ENCODE measurements around the gene PCDHB8. TPM values are rescaled to one million over a fixed set of nuclear protein-coding genes. Genes with fewer than 3 reads are reported as not detected.
A peak's percentile ranks its signal among the peaks of the same experiment; 100 is the strongest.
"Not testable (repeated sequence)": the region's sequence is repeated elsewhere in the genome, so short reads cannot be mapped to it uniquely, and the experiment has no call there.

The PCDHB8 gene
- total RNA-seq (1 to 10 TPM in 1 of 5 donors, under 1 TPM in 1, not detected in 3; 0.58 to 1.7 TPM), polyA plus RNA-seq (not detected)
- long read RNA-seq, donor 1, partial matches to known transcripts, result 0 of 1 reads
- long read RNA-seq, donor 1, other reads (novel, unspliced or antisense), result 0 of 1 reads
- long read RNA-seq, donor 2, partial matches to known transcripts, result 0 of 1 reads
- long read RNA-seq, donor 2, other reads (novel, unspliced or antisense), result 0 of 1 reads
- long read RNA-seq, donor 3, partial matches to known transcripts, result 0 of 1 reads
- long read RNA-seq, donor 3, other reads (novel, unspliced or antisense), result 0 of 1 reads
- long read RNA-seq, donor 4, result 0 reads
- long read RNA-seq, donor 5, partial matches to known transcripts, result 0 of 2 reads
- long read RNA-seq, donor 5, other reads (novel, unspliced or antisense), result 0 of 2 reads
- long read RNA-seq, donor 6, result 0 reads
- long read RNA-seq, donor 7, result 0 reads
- long read RNA-seq, donor 8, result 0 reads
- long read RNA-seq, donor 9, result 0 reads
- long read RNA-seq, donor 10, result 0 reads

DNA sequence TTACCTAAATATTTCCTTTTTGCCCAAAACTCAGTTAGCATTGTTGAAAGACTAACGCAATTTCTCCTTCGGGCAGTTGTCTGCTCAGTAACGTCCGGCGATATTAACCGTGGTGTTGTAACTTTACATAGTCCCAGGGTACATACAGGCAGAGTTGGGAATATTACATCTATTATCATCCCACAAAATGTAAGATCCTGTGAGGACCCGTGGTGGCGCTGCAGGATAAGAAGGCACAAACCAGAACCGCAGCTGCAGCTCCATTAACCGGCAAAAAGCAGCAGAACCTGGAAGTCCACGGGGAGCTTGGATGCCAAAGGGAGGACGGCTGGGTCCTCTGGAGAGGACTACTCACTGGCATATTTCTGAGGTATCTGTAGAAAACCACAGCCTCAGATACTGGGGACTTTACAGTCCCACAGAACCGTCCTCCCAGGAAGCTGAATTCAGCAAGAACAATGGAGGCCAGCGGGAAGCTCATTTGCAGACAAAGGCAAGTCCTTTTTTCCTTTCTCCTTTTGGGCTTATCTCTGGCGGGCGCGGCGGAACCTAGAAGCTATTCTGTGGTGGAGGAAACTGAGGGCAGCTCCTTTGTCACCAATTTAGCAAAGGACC, at the start of gene PCDHB8:
TSS of gene PCDHB8 (plus strand) at position 214 of the 615 bp plus-strand sequence. CDS start at position 459, 245 bp downstream.
- 26 to 43% (median 33%) methylated on average over 13 to 14 of the region's 18 CpGs for WGBS, 5 donors
- H3K4me1 ChIP-seq; DNase-seq; intact Hi-C loops (cut with DNase I; ENCODE audit: low total_unique reads); H3K27ac ChIP-seq; H3K4me3 ChIP-seq; H3K36me3 ChIP-seq: not testable (repeated sequence)
- H3K27me3 ChIP-seq, result peaks cover 0 to 68% (median 25%) of the 10 kb centered on the region in 3 donors
- peaks cover 11 to 82% (median 79%) of the 10 kb centered on the region in 4 donors for H3K9me3 ChIP-seq

DNA sequence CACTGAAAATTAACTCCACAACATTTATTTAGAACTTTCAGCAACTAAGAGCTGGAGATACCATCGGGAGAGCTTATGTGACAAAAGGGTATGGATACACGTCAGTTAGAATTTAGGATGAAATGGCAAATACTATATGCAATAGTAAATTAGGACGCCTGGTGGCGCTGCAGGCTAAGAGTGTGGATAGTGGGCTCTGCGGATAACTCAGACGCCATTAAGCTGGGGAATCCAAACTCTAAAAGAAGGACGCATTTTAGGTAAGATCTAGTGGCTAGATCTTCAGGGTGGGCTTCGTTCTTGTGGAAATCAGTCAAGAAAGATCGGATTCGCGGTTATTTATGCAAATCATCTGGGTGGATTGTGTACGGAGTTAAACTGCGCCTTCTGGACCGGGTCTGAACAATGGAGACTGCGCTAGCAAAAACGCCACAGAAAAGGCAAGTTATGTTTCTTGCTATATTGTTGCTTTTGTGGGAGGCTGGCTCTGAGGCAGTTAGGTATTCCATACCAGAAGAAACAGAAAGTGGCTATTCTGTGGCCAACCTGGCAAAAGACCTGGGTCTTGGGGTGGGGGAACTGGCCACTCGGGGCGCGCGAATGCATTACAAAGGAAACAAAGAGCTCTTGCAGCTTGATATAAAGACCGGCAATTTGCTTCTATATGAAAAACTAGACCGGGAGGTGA, 42.4 kb upstream of the PCDHB8 start, which contains the start of gene PCDHB5:
TSS of gene PCDHB5 (plus strand) at position 177 of the 688 bp plus-strand sequence. CDS start at position 406, 229 bp downstream.
- Histone ChIP-seq H3K27me3 (peaks cover 0 to 7% (median 0%) of the 10 kb centered on the region in 3 donors), H3K4me1 (peaks cover 0 to 4% (median 0%) of the 10 kb centered on the region in 4 donors), H3K9me3 (peaks cover 10 to 83% (median 57%) of the 10 kb centered on the region in 4 donors), H3K27ac (peak within 1 kb of the TSS in 1 of 5 donors; percentile 40), H3K36me3 (no peaks in the 10 kb centered on the region), H3K4me3 (peak within 1 kb of the TSS; percentile 14 to 34 (median 30))
- intact Hi-C loops (cut with DNase I; ENCODE audit: low total_unique reads), result no loop called here
- DNase-seq, result peak in 1 of 2 donors; percentile 34
- 19 to 26% (median 23%) methylated on average over 22 of the region's 22 CpGs for WGBS, 5 donors
- TF ChIP-seq, protein P1, sequence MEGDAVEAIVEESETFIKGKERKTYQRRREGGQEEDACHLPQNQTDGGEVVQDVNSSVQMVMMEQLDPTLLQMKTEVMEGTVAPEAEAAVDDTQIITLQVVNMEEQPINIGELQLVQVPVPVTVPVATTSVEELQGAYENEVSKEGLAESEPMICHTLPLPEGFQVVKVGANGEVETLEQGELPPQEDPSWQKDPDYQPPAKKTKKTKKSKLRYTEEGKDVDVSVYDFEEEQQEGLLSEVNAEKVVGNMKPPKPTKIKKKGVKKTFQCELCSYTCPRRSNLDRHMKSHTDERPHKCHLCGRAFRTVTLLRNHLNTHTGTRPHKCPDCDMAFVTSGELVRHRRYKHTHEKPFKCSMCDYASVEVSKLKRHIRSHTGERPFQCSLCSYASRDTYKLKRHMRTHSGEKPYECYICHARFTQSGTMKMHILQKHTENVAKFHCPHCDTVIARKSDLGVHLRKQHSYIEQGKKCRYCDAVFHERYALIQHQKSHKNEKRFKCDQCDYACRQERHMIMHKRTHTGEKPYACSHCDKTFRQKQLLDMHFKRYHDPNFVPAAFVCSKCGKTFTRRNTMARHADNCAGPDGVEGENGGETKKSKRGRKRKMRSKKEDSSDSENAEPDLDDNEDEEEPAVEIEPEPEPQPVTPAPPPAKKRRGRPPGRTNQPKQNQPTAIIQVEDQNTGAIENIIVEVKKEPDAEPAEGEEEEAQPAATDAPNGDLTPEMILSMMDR (IDR thresholded peaks at IDR 0.05), result peak in 1 of 7 experiments; percentile 13
- no peak for TF ChIP-seq EP300 (IDR thresholded peaks at IDR 0.05)

- peak overlapping the region; percentile 14 to 34 (median 30) for H3K4me3 ChIP-seq
- intact Hi-C loops (cut with DNase I; ENCODE audit: low total_unique reads), result no loop called here
- WGBS, 5 donors, result 41 to 65% (median 46%) methylated on average over 19 of the region's 19 CpGs
Observed at GRCh38 chr5:141135718-141136266, 41.8 kb upstream of the PCDHB8 start.

GRCh38 chr5:141137346-141137745, 40.2 kb upstream of the PCDHB8 start:
- H3K27me3 ChIP-seq; H3K27ac ChIP-seq; H3K4me3 ChIP-seq; intact Hi-C loops (cut with DNase I; ENCODE audit: low total_unique reads); H3K36me3 ChIP-seq; H3K4me1 ChIP-seq; DNase-seq: not testable (repeated sequence)
- H3K9me3 ChIP-seq, result peaks cover 10 to 92% (median 69%) of the 10 kb centered on the region in 4 donors
- 45 to 72% (median 59%) methylated on average over 9 to 30 of the region's 34 CpGs for WGBS, 5 donors

More at GRCh38 chr5:141135718-141136266, 41.8 kb upstream of the PCDHB8 start:
- no peaks in the 10 kb centered on the region for H3K36me3 ChIP-seq
- peaks cover 10 to 82% (median 61%) of the 10 kb centered on the region in 4 donors for H3K9me3 ChIP-seq
- no peak for DNase-seq
- TF ChIP-seq EP300 (IDR thresholded peaks at IDR 0.05) (no peak), POLR2AphosphoS5 (IDR thresholded peaks at IDR 0.05) (no peak), POLR2A (IDR thresholded peaks at IDR 0.05) (no peak)
- TF ChIP-seq, protein P1 (IDR thresholded peaks at IDR 0.05), result no peak
- H3K27ac ChIP-seq, result peak overlapping the region in 1 of 5 donors; percentile 40
- H3K4me1 ChIP-seq, result peaks cover 0 to 4% (median 0%) of the 10 kb centered on the region in 4 donors
- peaks cover 0 to 7% (median 0%) of the 10 kb centered on the region in 3 donors for H3K27me3 ChIP-seq

Data from stomach (tissue), 19 donors.